ENCODE measurements around the gene ATP5MC3.

- no peak for TF ChIP-seq MYC (CRISPR knock-in tag; IDR thresholded peaks at IDR 0.05; ENCODE audit: borderline replicate concordance)
- TF ChIP-seq TOE1 (CRISPR knock-in tag; IDR thresholded peaks at IDR 0.05) = no peak
- no peak for TF ChIP-seq CTCF (CRISPR knock-in tag; IDR thresholded peaks at IDR 0.05)
- no peak for TF ChIP-seq ZNF616 (CRISPR knock-in tag; IDR thresholded peaks at IDR 0.05; ENCODE audit: low read depth)
- TF ChIP-seq NFRKB (IDR thresholded peaks at IDR 0.05) = no peak
- no peak for TF ChIP-seq ZNF790 (CRISPR knock-in tag; IDR thresholded peaks at IDR 0.05; ENCODE audit: borderline replicate concordance)
Observed at GRCh38 chr2:175166216-175166824, 15.2 kb downstream of the ATP5MC3 start.
